Stimulated activated naive B cell treated with anti-CD40 and anti-IgM and Interleukin-4, amounts not matched to agents 10 μg/mL and 1 μg/mL and 100 μg/mL, for 72 hours (primary cell): ENCODE data around the gene ELAVL1.

Experiments used
- ATAC-seq, 2 donors: fragments of 150-1000 bp; cut with Tn5 transposase; replicated peaks; 2 replicates each; pipeline ENCODE4 v1.10.0; 2021; ENCODE audit warnings: moderate library complexity in 1 of 2
- DNase-seq: peaks from one replicate; pipeline ENCODE4 v3.0.0; 2021
- H3K27ac Mint-ChIP-seq: one replicate; pipeline ENCODE4 v1.8.0; 2022; ENCODE audit warnings: mild to moderate bottlenecking, mixed read lengths
- H3K27me3 Mint-ChIP-seq, 2 donors: one replicate each; pipeline ENCODE4 v1.8.0; 2022; ENCODE audit warnings: mixed read lengths in 2 of 2
- H3K36me3 Mint-ChIP-seq, 2 donors: one replicate each; pipeline ENCODE4 v1.8.0; 2022; ENCODE audit warnings: mixed read lengths in 2 of 2, mild to moderate bottlenecking in 1 of 2
- H3K4me1 Mint-ChIP-seq, 2 donors: one replicate each; pipeline ENCODE4 v1.8.0; 2022; ENCODE audit warnings: mixed read lengths in 2 of 2, mild to moderate bottlenecking in 1 of 2
- H3K4me3 Mint-ChIP-seq, 2 donors: one replicate each; pipeline ENCODE4 v1.8.0; 2022; ENCODE audit warnings: mild to moderate bottlenecking in 2 of 2, mixed read lengths in 2 of 2, moderate library complexity in 1 of 2
- H3K9me3 Mint-ChIP-seq, 2 donors: one replicate each; pipeline ENCODE4 v1.8.0; 2022; ENCODE audit warnings: mixed read lengths in 2 of 2, mild to moderate bottlenecking in 1 of 2

Gene ELAVL1

DNA sequence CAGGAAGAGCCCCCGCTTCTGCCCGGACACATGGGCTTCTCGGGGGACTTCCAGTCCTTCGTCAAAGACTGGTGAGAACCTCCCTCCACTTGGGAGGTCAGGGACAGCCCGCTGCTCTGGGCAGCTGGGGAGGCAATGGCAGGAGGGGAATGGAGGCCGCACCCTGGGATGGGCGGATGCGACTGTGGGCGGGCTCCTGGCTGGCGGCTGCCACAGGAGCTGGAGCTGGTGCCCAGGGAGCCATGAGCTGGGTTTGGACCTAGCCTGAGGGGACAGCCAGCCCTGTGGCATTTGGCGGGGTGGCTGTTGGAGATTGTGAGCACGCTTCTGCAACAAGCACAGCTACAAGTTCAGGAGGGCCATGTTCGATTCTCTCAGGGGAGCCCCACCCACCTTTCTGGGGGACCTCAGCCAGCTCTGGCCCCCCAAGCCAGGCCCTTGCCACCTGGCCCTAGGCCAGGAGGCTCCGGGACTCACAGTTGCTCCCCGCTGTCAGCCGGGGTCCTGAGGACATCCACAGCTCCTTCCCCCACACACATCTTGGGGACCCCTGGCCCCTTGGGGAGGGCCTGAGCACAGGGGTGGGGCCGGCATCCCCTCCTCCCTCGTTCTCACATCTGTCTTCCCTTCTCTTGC is 93.8 kb downstream of the ELAVL1 start:
- peaks cover 16 to 39% of the 10 kb centered on the region in 2 donors for H3K4me1 Mint-ChIP-seq
- H3K4me3 Mint-ChIP-seq: no peak overlapping the region
- ATAC-seq (no peak), DNase-seq (no peak)
- H3K27ac Mint-ChIP-seq: no peak overlapping the region
- no peaks in the 10 kb centered on the region for H3K9me3 Mint-ChIP-seq
- peaks cover 16 to 19% of the 10 kb centered on the region in 2 donors for H3K27me3 Mint-ChIP-seq
- H3K36me3 Mint-ChIP-seq: peaks cover 38 to 42% of the 10 kb centered on the region in 2 donors

GRCh38 chr19:7910321-7911161 is 94.9 kb downstream of the ELAVL1 start:
- Mint-ChIP-seq H3K27me3 (peaks cover 10 to 13% of the 10 kb centered on the region in 2 donors), H3K4me3 (no peak overlapping the region), H3K27ac (no peak overlapping the region), H3K9me3 (no peaks in the 10 kb centered on the region), H3K36me3 (peaks cover 43 to 49% of the 10 kb centered on the region in 2 donors), H3K4me1 (peaks cover 17 to 39% of the 10 kb centered on the region in 2 donors)
- no peak for ATAC-seq
- no peak for DNase-seq

DNA sequence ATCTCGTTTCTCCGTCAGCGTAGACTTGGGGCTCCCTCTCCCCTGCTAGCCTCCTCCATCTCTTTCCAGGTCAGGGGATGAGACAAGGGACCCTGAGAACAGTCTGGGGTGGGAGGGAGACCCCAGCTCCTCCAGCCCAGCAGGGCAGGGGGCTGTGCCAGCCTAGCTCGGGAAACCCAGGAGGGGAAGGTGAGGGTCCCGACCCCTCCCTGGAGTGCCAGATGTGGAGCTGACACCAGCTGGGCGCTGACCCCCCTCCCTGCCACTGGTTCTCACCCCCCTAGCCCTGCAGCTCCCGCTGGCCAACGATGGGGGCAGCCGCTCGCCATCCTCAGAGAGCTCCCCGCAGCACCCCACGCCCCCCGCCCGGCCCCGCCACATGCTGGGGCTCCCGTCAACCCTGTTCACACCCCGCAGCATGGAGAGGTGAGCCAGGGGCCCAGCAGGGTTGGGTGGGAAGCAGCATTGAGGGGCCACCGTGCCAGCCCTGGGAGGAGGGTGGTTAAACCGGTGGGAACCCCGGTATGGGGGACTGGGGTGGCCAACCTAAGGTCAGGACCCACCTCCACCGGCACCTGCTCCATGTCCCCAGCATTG is 95.9 kb downstream of the ELAVL1 start:
- no peak overlapping the region for H3K4me3 Mint-ChIP-seq
- H3K4me1 Mint-ChIP-seq: peaks cover 20 to 40% of the 10 kb centered on the region in 2 donors
- no peak overlapping the region for H3K27ac Mint-ChIP-seq
- DNase-seq: no peak
- H3K9me3 Mint-ChIP-seq: no peaks in the 10 kb centered on the region
- no peak for ATAC-seq
- H3K27me3 Mint-ChIP-seq: peaks cover under 1 to 4% of the 10 kb centered on the region in 2 donors
- H3K36me3 Mint-ChIP-seq: peaks cover 42 to 57% of the 10 kb centered on the region in 2 donors

DNA sequence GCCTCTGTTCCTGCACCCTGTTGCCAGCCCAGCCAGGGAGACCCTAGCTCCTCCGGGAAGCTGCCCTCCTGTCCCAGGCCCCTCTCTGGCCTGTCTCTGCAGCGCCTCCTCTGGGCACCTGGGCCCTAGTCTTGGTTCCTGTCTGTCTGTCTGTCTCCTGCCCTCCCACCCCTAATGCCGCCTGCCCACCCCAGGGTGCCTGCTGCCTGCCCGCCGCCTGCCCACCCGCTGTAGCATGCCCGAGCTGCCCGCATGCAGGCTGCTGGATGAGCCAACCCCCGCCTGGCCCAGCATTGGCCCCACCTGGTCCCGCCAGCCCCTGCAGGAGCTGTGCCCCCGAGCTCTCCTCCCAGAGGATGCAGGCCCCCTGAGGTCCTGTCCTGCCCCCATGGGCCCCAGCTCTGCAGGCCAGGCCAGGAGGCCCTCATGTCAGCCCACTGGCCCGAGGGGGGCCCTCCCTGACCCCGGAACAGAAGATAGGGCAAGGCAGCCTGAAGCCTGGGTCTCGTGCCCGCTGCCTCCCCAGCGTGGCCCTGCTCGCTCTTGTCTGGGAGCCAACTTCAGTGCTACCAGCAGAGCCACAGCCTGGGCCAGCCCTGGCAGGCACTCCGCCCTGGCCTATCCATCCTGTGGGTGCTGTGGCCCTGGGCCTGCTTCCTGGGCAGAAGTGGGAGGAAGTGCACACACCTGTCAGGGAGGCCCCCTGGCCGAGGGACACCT is 96.5 kb downstream of the ELAVL1 start:
- H3K27me3 Mint-ChIP-seq: no peaks in the 10 kb centered on the region
- no peak overlapping the region for H3K4me3 Mint-ChIP-seq
- H3K9me3 Mint-ChIP-seq: no peaks in the 10 kb centered on the region
- peaks cover 22 to 37% of the 10 kb centered on the region in 2 donors for H3K4me1 Mint-ChIP-seq
- DNase-seq (no peak), ATAC-seq (no peak)
- no peak overlapping the region for H3K27ac Mint-ChIP-seq
- H3K36me3 Mint-ChIP-seq: peaks cover 42 to 59% of the 10 kb centered on the region in 2 donors
